ENCODE results near the gene BRD9.

The BRD9 gene

GRCh38 chr5:880816-881550, 11.6 kb downstream of the BRD9 start:
- TF ChIP-seq GATA3 (IDR thresholded peaks at IDR 0.05; ENCODE audit: low read depth, low read length) (no peak), GATA2 (IDR thresholded peaks at IDR 0.05; ENCODE audit: low read depth, low read length) (no peak)

GRCh38 chr5:878125-878524, 14.5 kb downstream of the BRD9 start:
- no peak for TF ChIP-seq GATA3 (IDR thresholded peaks at IDR 0.05; ENCODE audit: low read depth, low read length)
- no peak for TF ChIP-seq GATA2 (IDR thresholded peaks at IDR 0.05; ENCODE audit: low read depth, low read length)

- TF ChIP-seq GATA2 (IDR thresholded peaks at IDR 0.05; ENCODE audit: low read depth, low read length) (no peak), GATA3 (IDR thresholded peaks at IDR 0.05; ENCODE audit: low read depth, low read length) (no peak)
Observed at GRCh38 chr5:876398-877365, 15.9 kb downstream of the BRD9 start.

GRCh38 chr5:875931-876330, 16.7 kb downstream of the BRD9 start:
- TF ChIP-seq GATA3 (IDR thresholded peaks at IDR 0.05; ENCODE audit: low read depth, low read length) = no peak
- TF ChIP-seq GATA2 (IDR thresholded peaks at IDR 0.05; ENCODE audit: low read depth, low read length) = no peak

GRCh38 chr5:873328-873727, 19.3 kb downstream of the BRD9 start:
- TF ChIP-seq GATA3 (IDR thresholded peaks at IDR 0.05; ENCODE audit: low read depth, low read length) = no peak

GRCh38 chr5:872301-872700, 20.3 kb downstream of the BRD9 start:
- TF ChIP-seq GATA3 (IDR thresholded peaks at IDR 0.05; ENCODE audit: low read depth, low read length) (no peak), GATA2 (IDR thresholded peaks at IDR 0.05; ENCODE audit: low read depth, low read length) (no peak)

GRCh38 chr5:871596-872298, 20.9 kb downstream of the BRD9 start:
- no peak for TF ChIP-seq GATA2 (IDR thresholded peaks at IDR 0.05; ENCODE audit: low read depth, low read length)
- TF ChIP-seq GATA3 (IDR thresholded peaks at IDR 0.05; ENCODE audit: low read depth, low read length) = no peak

GRCh38 chr5:870956-871355, 21.6 kb downstream of the BRD9 start:
- TF ChIP-seq GATA3 (IDR thresholded peaks at IDR 0.05; ENCODE audit: low read depth, low read length) (no peak), GATA2 (IDR thresholded peaks at IDR 0.05; ENCODE audit: low read depth, low read length) (no peak)

- TF ChIP-seq GATA2 (IDR thresholded peaks at IDR 0.05; ENCODE audit: low read depth, low read length) = no peak
- TF ChIP-seq GATA3 (IDR thresholded peaks at IDR 0.05; ENCODE audit: low read depth, low read length) = no peak
Observed at GRCh38 chr5:868428-869135, 24.0 kb downstream of the BRD9 start.

GRCh38 chr5:867300-867870, 25.2 kb downstream of the BRD9 start:
- TF ChIP-seq GATA2 (IDR thresholded peaks at IDR 0.05; ENCODE audit: low read depth, low read length) (no peak), GATA3 (IDR thresholded peaks at IDR 0.05; ENCODE audit: low read depth, low read length) (no peak)

GRCh38 chr5:865771-866170, 26.8 kb downstream of the BRD9 start:
- TF ChIP-seq GATA2 (IDR thresholded peaks at IDR 0.05; ENCODE audit: low read depth, low read length) (no peak), GATA3 (IDR thresholded peaks at IDR 0.05; ENCODE audit: low read depth, low read length) (no peak)

- TF ChIP-seq GATA2 (IDR thresholded peaks at IDR 0.05; ENCODE audit: low read depth, low read length) = no peak
- no peak for TF ChIP-seq GATA3 (IDR thresholded peaks at IDR 0.05; ENCODE audit: low read depth, low read length)
Observed at GRCh38 chr5:865168-865521, 27.5 kb downstream of the BRD9 start.

- no peak for TF ChIP-seq GATA3 (IDR thresholded peaks at IDR 0.05; ENCODE audit: low read depth, low read length)
- no peak for TF ChIP-seq GATA2 (IDR thresholded peaks at IDR 0.05; ENCODE audit: low read depth, low read length)
Observed at GRCh38 chr5:864492-865167, 28.0 kb downstream of the BRD9 start.

All from SH-SY5Y (cell line).